GM12865 (cell line): ENCODE measurements around the gene TMEM245.
A peak's percentile ranks its signal among the peaks of the same experiment; 100 is the strongest.
"Not testable (repeated sequence)": the region's sequence is repeated elsewhere in the genome, so short reads cannot be mapped to it uniquely, and the experiment has no call there.

Experiments used
- DNase-seq: peaks from one replicate; pipeline ENCODE4 v3.0.0; 2010; ENCODE audit warnings: low read depth
- H3K4me3 ChIP-seq: 2 replicates; pipeline ENCODE4 v1.5.1; 2011; ENCODE audit warnings: mild to moderate bottlenecking, low read depth, low read length, control low read depth
- CTCF ChIP-seq: IDR thresholded peaks from 2 replicates; pipeline ENCODE4 v1.5.1; 2011; ENCODE audit warnings: low read length, control low read depth, low read depth, inconsistent platforms; ENCODE audit not compliant: insufficient read depth; ENCODE audit errors: missing control alignments

Gene TMEM245

DNA sequence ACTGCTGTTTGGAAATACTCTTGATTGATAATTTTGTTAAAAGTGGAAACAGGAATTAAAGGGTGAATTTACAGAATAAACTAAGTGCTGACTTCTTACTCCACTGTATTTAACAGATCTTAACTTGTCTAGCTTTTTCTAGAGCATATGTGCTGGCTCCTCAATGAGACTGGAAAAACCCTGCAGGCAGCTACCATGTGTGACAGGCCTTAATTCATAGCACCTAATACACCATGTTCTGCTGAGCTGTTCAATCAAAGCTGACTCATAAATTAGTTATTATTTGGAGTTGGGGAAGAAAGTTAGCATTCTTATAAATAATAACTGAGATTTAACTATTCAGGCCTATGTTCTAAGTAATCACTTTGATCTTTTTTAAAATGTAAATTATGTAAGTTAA, 135.9 kb downstream of the TMEM245 start:
- no peak for TF ChIP-seq CTCF
- no peak overlapping the region for H3K4me3 ChIP-seq
- no peak for DNase-seq

DNA sequence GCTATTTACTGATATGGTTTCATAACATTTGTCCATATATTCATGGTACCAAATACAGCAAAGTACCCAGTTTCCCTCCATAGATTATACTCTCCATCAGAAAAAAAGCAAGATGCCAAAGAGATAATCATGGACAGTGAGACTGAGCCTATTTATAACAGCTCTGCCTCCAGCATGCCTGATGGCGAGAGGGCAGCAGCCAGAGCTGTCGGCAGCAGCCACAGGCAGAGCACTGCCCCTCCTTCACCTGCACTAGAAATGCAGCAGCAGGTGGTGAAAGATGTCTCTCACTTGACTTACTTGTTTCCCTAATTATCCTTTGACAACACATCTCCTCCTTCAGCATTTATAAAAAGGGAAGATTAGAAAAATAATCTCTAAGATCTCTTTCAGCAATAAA, 138.9 kb downstream of the TMEM245 start:
- TF ChIP-seq CTCF = no peak
- no peak overlapping the region for H3K4me3 ChIP-seq
- DNase-seq = no peak

DNA sequence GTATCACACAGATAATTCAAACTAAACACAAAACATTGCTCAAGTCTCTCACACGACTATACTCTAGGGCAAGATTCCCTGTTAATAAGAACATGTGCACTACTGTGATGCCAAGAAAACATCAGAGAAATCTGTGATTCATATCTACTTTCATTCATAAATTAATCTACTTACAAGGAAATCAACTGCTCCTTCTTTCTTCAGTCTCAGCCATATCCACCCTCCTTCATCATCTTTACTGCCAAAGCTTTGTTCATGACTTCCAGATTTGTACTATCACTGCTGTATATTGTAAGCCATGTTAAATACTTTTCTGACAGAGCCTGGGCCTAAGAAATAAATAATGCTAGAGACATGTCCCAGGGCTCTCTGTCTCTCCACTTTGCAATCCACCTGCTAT, 141.5 kb downstream of the TMEM245 start:
- no peak overlapping the region for H3K4me3 ChIP-seq
- DNase-seq = no peak
- TF ChIP-seq CTCF = no peak

GRCh38 chr9:108973895-108974294, 145.9 kb downstream of the TMEM245 start:
- no peak for TF ChIP-seq CTCF
- H3K4me3 ChIP-seq = no peak overlapping the region
- DNase-seq = no peak

DNA sequence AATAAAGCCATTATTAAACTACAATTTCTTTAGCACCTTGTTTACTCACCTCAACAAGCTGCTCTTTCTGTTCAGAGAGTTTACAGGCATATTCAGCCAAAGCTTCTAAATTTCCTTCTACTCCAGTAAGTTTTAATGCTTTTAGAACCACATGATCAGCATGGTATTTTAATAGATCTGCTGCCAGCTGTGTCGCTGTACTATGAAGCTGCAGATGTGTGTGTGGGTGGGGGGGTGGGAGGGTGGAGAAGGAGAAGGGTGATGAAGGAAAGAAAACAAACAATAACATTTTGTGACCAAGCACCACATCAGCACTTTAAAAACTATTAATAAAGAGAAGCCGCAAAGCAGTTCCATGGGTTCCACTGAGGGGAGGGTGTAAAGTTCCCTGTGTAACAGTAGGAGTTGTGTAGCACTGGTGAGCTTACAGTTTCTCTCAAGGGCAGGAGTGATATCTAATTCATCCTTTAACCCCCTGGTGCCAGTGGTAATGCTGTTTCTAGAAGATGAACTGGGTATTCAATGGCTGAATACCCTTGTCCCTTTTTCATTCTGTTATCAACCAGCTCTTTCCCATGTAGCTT, 147.0 kb downstream of the TMEM245 start:
- H3K4me3 ChIP-seq = no peak overlapping the region
- DNase-seq = no peak
- TF ChIP-seq CTCF = no peak

DNA sequence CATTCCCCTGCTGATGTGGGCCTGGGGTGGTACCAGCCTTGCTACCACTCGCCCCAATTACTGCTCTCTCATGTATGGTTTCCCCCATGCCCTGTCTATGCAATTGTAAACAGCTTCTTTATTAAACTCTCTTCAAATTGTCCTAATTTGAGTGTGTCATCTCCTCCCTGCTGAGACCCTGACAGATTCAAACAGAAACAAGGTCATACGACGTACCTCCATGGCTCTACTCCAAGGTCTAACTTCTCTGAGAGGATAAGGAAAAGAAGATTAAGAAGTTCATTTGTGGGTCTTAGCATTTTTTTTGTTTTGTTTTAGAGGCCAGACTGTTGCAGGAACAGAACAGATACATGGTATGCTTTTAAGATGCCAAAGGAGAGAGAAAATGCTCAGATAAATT, 147.6 kb downstream of the TMEM245 start:
- no peak for DNase-seq
- H3K4me3 ChIP-seq = no peak overlapping the region
- no peak for TF ChIP-seq CTCF

GRCh38 chr9:108971392-108971791, 148.4 kb downstream of the TMEM245 start:
- H3K4me3 ChIP-seq = not testable (repeated sequence)
- peak; percentile 1 for DNase-seq
